Lung (tissue), 16 donors: ENCODE measurements around the gene TPP2. TPM values are rescaled to one million over a fixed set of nuclear protein-coding genes. Genes with fewer than 3 reads are reported as not detected.

Source experiments
- ATAC-seq: fragments of 200-7000 bp; cut with Tn5 transposase; one replicate; pipeline ENCODE4 v1.9.1; 2020; ENCODE audit warnings: moderate number of reproducible peaks; ENCODE audit not compliant: insufficient read depth, low FRiP score
- DNase-seq, 3 donors: peaks; one replicate each; pipeline ENCODE4 v3.0.0-alpha.2; 2013 to 2017
- H3K27ac ChIP-seq, 2 donors: one replicate each; pipeline ENCODE4 v1.5.1; 2013; ENCODE audit warnings: mild to moderate bottlenecking in 2 of 2, moderate library complexity in 2 of 2, control low read depth in 1 of 2, inconsistent platforms in 1 of 2, low read depth in 1 of 2, low read length in 1 of 2
- H3K27me3 ChIP-seq, 3 donors: one replicate each; pipeline ENCODE4 v1.5.1; 2013; ENCODE audit warnings: low read length in 2 of 3; ENCODE audit not compliant: control insufficient read depth in 3 of 3, insufficient read depth in 3 of 3
- H3K36me3 ChIP-seq, 4 donors: one replicate each; pipeline ENCODE4 v1.5.1; 2013; ENCODE audit warnings: low read length in 4 of 4, mild to moderate bottlenecking in 1 of 4, moderate library complexity in 1 of 4; ENCODE audit not compliant: control insufficient read depth in 4 of 4, insufficient read depth in 4 of 4
- H3K4me1 ChIP-seq, 5 donors: one replicate each; pipeline ENCODE4 v1.5.1; 2013; ENCODE audit warnings: low read length in 5 of 5, mild to moderate bottlenecking in 2 of 5, moderate library complexity in 1 of 5; ENCODE audit not compliant: control insufficient read depth in 5 of 5, insufficient read depth in 5 of 5
- H3K4me3 ChIP-seq: one replicate; pipeline ENCODE4 v1.5.1; 2013; ENCODE audit warnings: mild to moderate bottlenecking, control low read depth, moderate library complexity
- H3K9ac ChIP-seq, 2 donors: one replicate each; pipeline ENCODE4 v1.5.1; 2013; ENCODE audit warnings: low read length in 2 of 2, control low read depth in 1 of 2; ENCODE audit not compliant: insufficient read depth in 1 of 2
- H3K9me3 ChIP-seq, 4 donors: one replicate each; pipeline ENCODE4 v1.5.1; 2013; ENCODE audit warnings: low read length in 3 of 4, mild to moderate bottlenecking in 1 of 4, moderate library complexity in 1 of 4; ENCODE audit not compliant: control insufficient read depth in 4 of 4, insufficient read depth in 3 of 4
- CTCF ChIP-seq: IDR thresholded peaks from 2 replicates; pipeline ENCODE4 v1.5.1; 2012; ENCODE audit warnings: mild to moderate bottlenecking; ENCODE audit errors: control extremely low read depth, extremely low read depth
- WGBS, 2 donors: extraction: QIAGEN DNeasy Blood & Tissue Kit; methylation state at CpG; one replicate each; pipeline ENCODE4 v1.1.7; 2013; 5-methylcytosine and 5-hydroxymethylcytosine counted together
- long read RNA-seq, 5 donors: transcript quantifications; one replicate each; lab custom pipeline, GENCODE V29; 2026
- polyA plus RNA-seq, 2 donors: library from polyadenylated mRNA; stranded (reverse); fragments of 200-250 nt; gene quantifications; one replicate each; pipeline ENCODE4 v1.2.1, GENCODE V29; 2013
- total RNA-seq, 2 donors: library from RNA; depleted of rRNA in 1 of 2; stranded (reverse); fragments of >200 nt in 1 of 2; gene quantifications; one replicate each; pipeline ENCODE4 v1.2.1, GENCODE V29; 2014 to 2021
- donor health status: control.
- donor health status: control.
- donor health status: Bipolar disorder and iron deficiency.
- donor health status: healthy.
- donor health status: DM: yes; HTN: yes; CAD: no.

Gene TPP2
- total RNA-seq: 10 to 100 TPM; 38.0 to 78.8 TPM
- 10 to 100 TPM; 19.9 to 21.7 TPM for polyA plus RNA-seq
- long read RNA-seq, donor 1, partial matches to known transcripts: 0 of 3 reads
- long read RNA-seq, donor 1, other reads (novel, unspliced or antisense): 0 of 3 reads
- long read RNA-seq, donor 2, partial matches to known transcripts: 10 of 10 reads
- long read RNA-seq, donor 2, other reads (novel, unspliced or antisense): 0 of 10 reads
- long read RNA-seq, donor 3, partial matches to known transcripts: 16 of 17 reads
- long read RNA-seq, donor 3, other reads (novel, unspliced or antisense): 0 of 17 reads
- long read RNA-seq, donor 4: 0 reads
- long read RNA-seq, donor 5: 0 reads

DNA sequence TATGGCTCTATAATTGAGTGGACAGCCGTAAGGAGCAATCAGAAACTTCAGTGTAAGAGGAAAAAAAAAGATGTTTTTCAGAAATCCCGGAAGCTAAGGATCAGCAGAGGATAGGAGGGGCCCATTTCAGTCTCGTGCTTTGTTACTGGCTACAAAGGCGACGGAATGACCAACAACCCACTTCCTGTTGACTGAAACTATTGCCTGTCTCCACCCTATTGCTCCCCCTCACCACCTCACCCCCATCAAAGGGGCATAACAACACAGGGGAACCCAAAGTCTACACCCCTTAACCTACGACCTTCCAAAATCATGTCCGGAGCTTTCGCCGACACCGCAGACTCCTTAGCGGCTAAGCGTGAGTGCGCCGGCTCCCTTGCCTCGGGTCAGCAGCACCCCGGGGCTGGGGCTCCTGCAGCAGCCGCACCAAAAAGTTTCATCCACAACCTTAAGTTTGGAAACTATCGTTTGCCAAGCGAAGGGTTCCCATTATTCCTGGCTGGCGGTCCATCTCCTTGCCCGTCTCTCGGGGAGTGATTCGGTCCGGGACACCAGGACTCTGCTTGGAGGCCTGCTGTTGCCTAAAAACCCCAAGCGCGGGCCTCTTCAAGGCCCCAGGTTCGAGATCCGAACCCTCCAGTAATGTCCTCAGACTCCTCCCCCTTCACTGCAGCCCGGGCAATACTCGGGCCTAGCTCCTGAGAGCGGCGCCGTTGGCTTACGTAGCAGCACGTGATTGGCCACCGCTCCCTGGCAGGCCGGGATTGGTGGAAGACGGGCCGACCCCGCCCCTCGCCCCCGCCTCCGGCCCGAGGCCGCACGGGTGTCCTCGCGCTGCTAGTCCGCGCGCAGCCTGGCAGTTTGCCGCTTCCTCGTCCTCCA is at the start of gene TPP2:
Gene TPP2 (plus strand): TSS at position 840 of the 882 bp plus-strand sequence. CDS start 53 bp downstream, outside the sequence.
- Histone ChIP-seq H3K27me3 (no peaks in the 10 kb centered on the region), H3K27ac (peak within 1 kb of the TSS; percentile 97 to 99), H3K36me3 (peaks cover 0 to 4% (median 2%) of the 10 kb centered on the region in 4 donors), H3K4me3 (peak within 1 kb of the TSS; percentile 96), H3K9ac (peak within 1 kb of the TSS; percentile 99 to 100), H3K9me3 (no peaks in the 10 kb centered on the region), H3K4me1 (peaks cover 0 to 30% (median 5%) of the 10 kb centered on the region in 5 donors)
- no peak for TF ChIP-seq CTCF
- 0% methylated on average over 49 to 53 of the region's 53 CpGs for WGBS, 2 donors
- DNase-seq (peak; percentile 99 to 100 (median 100)), ATAC-seq (peak; percentile 96)

GRCh38 chr13:102548811-102549210 is 48.0 kb upstream of the TPP2 start:
- Histone ChIP-seq H3K4me1 (no peaks in the 10 kb centered on the region), H3K36me3 (no peaks in the 10 kb centered on the region), H3K27me3 (no peaks in the 10 kb centered on the region), H3K9me3 (no peaks in the 10 kb centered on the region), H3K4me3 (no peak overlapping the region), H3K27ac (no peak overlapping the region), H3K9ac (no peak overlapping the region)
- no peak for TF ChIP-seq CTCF
- no peak for DNase-seq
- no peak for ATAC-seq

DNA sequence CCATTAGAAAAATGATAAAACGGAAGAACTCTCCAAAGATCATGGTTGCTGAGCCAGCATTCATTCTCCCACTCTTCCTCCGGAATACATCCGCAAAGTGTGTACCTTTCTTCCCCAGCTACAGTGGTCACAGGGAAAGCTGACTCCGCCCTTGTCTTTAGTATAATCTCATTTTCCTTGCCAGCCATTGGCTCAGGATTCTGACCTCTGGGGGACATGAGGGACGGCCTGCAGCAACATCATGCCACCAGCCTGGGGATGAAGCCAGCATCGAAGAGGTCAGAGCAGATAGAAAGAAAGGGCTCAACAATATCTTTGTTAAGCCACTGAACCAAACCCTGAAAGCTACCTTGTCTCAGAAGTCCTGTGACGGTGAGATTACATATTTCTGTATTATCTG is 46.3 kb upstream of the TPP2 start:
- TF ChIP-seq CTCF: no peak
- DNase-seq: no peak

More for the DNA sequence above, 46.3 kb upstream of the TPP2 start:
- Histone ChIP-seq H3K4me1 (no peaks in the 10 kb centered on the region), H3K4me3 (no peak overlapping the region), H3K27ac (no peak overlapping the region), H3K9ac (no peak overlapping the region), H3K27me3 (no peaks in the 10 kb centered on the region), H3K36me3 (no peaks in the 10 kb centered on the region), H3K9me3 (no peaks in the 10 kb centered on the region)
- 76 to 77% methylated on average over 7 of the region's 7 CpGs for WGBS, 2 donors
- ATAC-seq: no peak
